Neural cell (in vitro differentiated cells): Measurements from ENCODE around the gene DUXB. TPM values are rescaled to one million over a fixed set of nuclear protein-coding genes. Genes with fewer than 3 reads are reported as not detected.
A peak's percentile ranks its signal among the peaks of the same experiment; 100 is the strongest.

ENCODE experiments used
- H2AFZ ChIP-seq: fragments of 200-600, 300-800 bp; sonication (generic), shearing (Covaris generic); 2 replicates; pipeline ENCODE4 v1.6.0; 2014; ENCODE audit warnings: low read depth, mild to moderate bottlenecking, antibody characterized with exemption, low read length, moderate library complexity
- H3F3A ChIP-seq: fragments of 200-600 bp; shearing (Covaris generic); 2 replicates; pipeline ENCODE4 v1.6.1; 2016; ENCODE audit warnings: mild to moderate bottlenecking, moderate library complexity, mixed read lengths, antibody characterized with exemption, low read length; ENCODE audit not compliant: insufficient read depth, poor library complexity, severe bottlenecking
- H3K27ac ChIP-seq: fragments of 200-600, 300-800 bp; sonication (generic), shearing (Covaris generic); 2 replicates; pipeline ENCODE4 v1.5.1; 2014; ENCODE audit warnings: mild to moderate bottlenecking, low read length, moderate library complexity
- H3K27me3 ChIP-seq: fragments of 300-800, 200-600 bp; sonication (generic), shearing (Covaris generic); 2 replicates; pipeline ENCODE4 v1.6.0; 2014; ENCODE audit warnings: mild to moderate bottlenecking, low read depth, low read length, moderate library complexity; ENCODE audit not compliant: insufficient read depth
- H3K36me3 ChIP-seq: fragments of 300-800, 200-600 bp; sonication (generic), shearing (Covaris generic); 2 replicates; pipeline ENCODE4 v1.5.1; 2014; ENCODE audit warnings: mild to moderate bottlenecking, antibody characterized with exemption, low read length, moderate library complexity; ENCODE audit not compliant: insufficient read depth
- H3K4me2 ChIP-seq: fragments of 300-800, 200-600 bp; sonication (generic), shearing (Covaris generic); 2 replicates; pipeline ENCODE4 v1.6.0; 2014; ENCODE audit warnings: mild to moderate bottlenecking, low read length
- H3K4me3 ChIP-seq: fragments of 300-800, 200-600 bp; sonication (generic), shearing (Covaris generic); 2 replicates; pipeline ENCODE4 v1.5.1; 2014; ENCODE audit warnings: mild to moderate bottlenecking, low read length, moderate library complexity
- H3K79me2 ChIP-seq: fragments of 200-600 bp; shearing (Covaris generic); replicated peaks from 2 replicates; pipeline ENCODE4 v1.6.0; 2014; ENCODE audit warnings: mild to moderate bottlenecking, low read length, moderate library complexity; ENCODE audit not compliant: insufficient read depth
- H3K9ac ChIP-seq: fragments of 300-800, 200-600 bp; sonication (generic), shearing (Covaris generic); 2 replicates; pipeline ENCODE4 v1.6.1; 2016; ENCODE audit warnings: mild to moderate bottlenecking, low read length, mixed read lengths
- H3K9me2 ChIP-seq: fragments of 200-600 bp; shearing (Covaris generic); 2 replicates; pipeline ENCODE4 v1.6.1; 2016; ENCODE audit warnings: mild to moderate bottlenecking, low read length, mixed read lengths; ENCODE audit not compliant: insufficient read depth
- H3K9me3 ChIP-seq: fragments of 200-600, 300-800 bp; sonication (generic), shearing (Covaris generic); 2 replicates; pipeline ENCODE4 v1.6.1; 2016; ENCODE audit warnings: mild to moderate bottlenecking, mixed run types, low read length, moderate library complexity, mixed read lengths
- H4K20me1 ChIP-seq: fragments of 200-600 bp; shearing (Covaris generic); 2 replicates; pipeline ENCODE4 v1.6.1; 2016; ENCODE audit warnings: mild to moderate bottlenecking, mixed run types; ENCODE audit not compliant: insufficient read depth
- CTCF ChIP-seq: fragments of 450-650 bp; IDR thresholded peaks from 2 replicates; pipeline ENCODE4 v1.5.1; 2014; ENCODE audit warnings: antibody characterized with exemption, mild to moderate bottlenecking, moderate library complexity; ENCODE audit not compliant: poor library complexity, severe bottlenecking
- EP300 ChIP-seq: fragments of 450-650 bp; conservative IDR thresholded peaks from 2 replicates; pipeline ENCODE4 v1.6.1; 2014; ENCODE audit warnings: antibody characterized with exemption, mild to moderate bottlenecking, moderate library complexity; ENCODE audit not compliant: poor library complexity, severe bottlenecking
- MXI1 ChIP-seq: fragments of 450-650 bp; conservative IDR thresholded peaks from 2 replicates; pipeline ENCODE4 v1.6.1; 2014; ENCODE audit warnings: antibody characterized with exemption, mild to moderate bottlenecking; ENCODE audit not compliant: poor library complexity, severe bottlenecking
- POLR2AphosphoS5 ChIP-seq: IDR thresholded peaks from 2 replicates; pipeline ENCODE4 v1.6.1; 2012
- RAD21 ChIP-seq: fragments of 450-650 bp; conservative IDR thresholded peaks from 2 replicates; pipeline ENCODE4 v1.6.1; 2014; ENCODE audit warnings: antibody characterized with exemption, mild to moderate bottlenecking, moderate library complexity
- REST ChIP-seq: IDR thresholded peaks from 2 replicates; pipeline ENCODE4 v1.6.1; 2012; ENCODE audit warnings: borderline replicate concordance
- SMC3 ChIP-seq: fragments of 450-650 bp; conservative IDR thresholded peaks from 2 replicates; pipeline ENCODE4 v1.6.1; 2014; ENCODE audit warnings: antibody characterized with exemption, mild to moderate bottlenecking, moderate library complexity; ENCODE audit not compliant: poor library complexity
- TAF1 ChIP-seq: IDR thresholded peaks from 2 replicates; pipeline ENCODE4 v1.6.1; 2012; ENCODE audit warnings: low read depth
- polyA plus RNA-seq: library from polyadenylated mRNA; depleted of rRNA; stranded (reverse); fragments of >200 nt; gene quantifications from 2 replicates; pipeline ENCODE4 v1.2.3, GENCODE V29; 2014
- small RNA-seq, 3 experiments: library from RNA; depleted of rRNA; stranded (forward); fragments of <200 nt; gene quantifications; one replicate each; pipeline ENCODE3, GENCODE V24; 2012

DUXB gene
- polyA plus RNA-seq, 1 donor from 2014 or later: not detected

GRCh38 chr16:75644240-75645012 is 56.8 kb downstream of the DUXB start:
- Histone ChIP-seq H3K4me2 (no peak overlapping the region), H3F3A (peaks cover 1% of the 10 kb centered on the region), H3K4me3 (no peak overlapping the region), H3K27ac (no peak overlapping the region), H3K9ac (no peak overlapping the region), H4K20me1 (no peaks in the 10 kb centered on the region), H2AFZ (no peak overlapping the region), H3K9me3 (no peaks in the 10 kb centered on the region), H3K79me2 (peaks cover 52% of the 10 kb centered on the region), H3K9me2 (no peaks in the 10 kb centered on the region), H3K36me3 (no peaks in the 10 kb centered on the region), H3K27me3 (no peaks in the 10 kb centered on the region)
- TF ChIP-seq EP300: no peak
- no peak for TF ChIP-seq TAF1
- no peak for TF ChIP-seq REST
- TF ChIP-seq SMC3: peak; percentile 33
- TF ChIP-seq RAD21: no peak
- no peak for TF ChIP-seq POLR2AphosphoS5
- TF ChIP-seq MXI1: no peak
- peak; percentile 31 for TF ChIP-seq CTCF

Small RNAs within 50 kb of the gene (small RNA-seq; reads per million reads assigned to genes)
- 0 reads per million in 3 experiments for gene RN7SL520P

Other genes starting within 250 kb of the DUXB start
- 32.2 and 35.9 TPM in 2 replicates for gene TMEM170A, start 236.8 kb downstream of the DUXB start, polyA plus RNA-seq
- gene CHST6, start 206.0 kb downstream of the DUXB start, polyA plus RNA-seq: 0.02 TPM in 1 of 2 replicates, not detected in the other
- gene CHST5, start 165.4 kb downstream of the DUXB start, polyA plus RNA-seq: 0.84 and 2.7 TPM in 2 replicates
- 19.6 and 25.6 TPM in 2 replicates for gene TMEM231, start 145.2 kb downstream of the DUXB start, polyA plus RNA-seq
- 299 and 344 TPM in 2 replicates for gene GABARAPL2, start 135.1 kb downstream of the DUXB start, polyA plus RNA-seq
- gene ADAT1, start 78.2 kb downstream of the DUXB start, polyA plus RNA-seq: 62.8 and 64.5 TPM in 2 replicates
- 151 and 159 TPM in 2 replicates for gene KARS1, start 53.8 kb downstream of the DUXB start, polyA plus RNA-seq
- gene TERF2IP, start 53.7 kb downstream of the DUXB start, polyA plus RNA-seq: 706 and 752 TPM in 2 replicates
- not detected in 2 replicates for gene CPHXL2, start 24.5 kb downstream of the DUXB start, polyA plus RNA-seq
- gene CPHXL, start 25.0 kb upstream of the DUXB start, polyA plus RNA-seq: not detected in 2 replicates